Lower lobe of right lung (tissue), 2 donors: ENCODE measurements around the gene MYPOP. TPM values are rescaled to one million over a fixed set of nuclear protein-coding genes. Genes with fewer than 3 reads are reported as not detected.

Experiments used
- ATAC-seq, 2 donors: fragments of 200-7000 bp; cut with Tn5 transposase; one replicate each; pipeline ENCODE4 v1.9.1; 2020 to 2022; ENCODE audit warnings: mild to moderate bottlenecking in 2 of 2, moderate library complexity in 2 of 2
- DNase-seq: peaks from one replicate; pipeline ENCODE4 v3.0.0-alpha.2; 2020
- H3K27ac ChIP-seq: fragments of 200-600 bp; one replicate; pipeline ENCODE4 v1.8.0; 2022
- H3K27me3 ChIP-seq: fragments of 200-600 bp; one replicate; pipeline ENCODE4 v1.8.0; 2022; ENCODE audit warnings: low read depth
- H3K36me3 ChIP-seq: fragments of 200-600 bp; one replicate; pipeline ENCODE4 v1.8.0; 2022; ENCODE audit warnings: mild to moderate bottlenecking
- H3K4me1 ChIP-seq: fragments of 200-600 bp; one replicate; pipeline ENCODE4 v1.8.0; 2022
- H3K4me3 ChIP-seq: fragments of 200-600 bp; one replicate; pipeline ENCODE4 v1.8.0; 2022; ENCODE audit warnings: mild to moderate bottlenecking
- H3K9me3 ChIP-seq: fragments of 200-600 bp; one replicate; pipeline ENCODE4 v1.8.0; 2022
- intact Hi-C: fragments of 100-400 bp; cut with DNase I; formaldehyde crosslinking; loops from one replicate; pipeline ENCODE4 v1.11.0; 2022
- total RNA-seq: library from RNA; stranded (reverse); fragmentation: NEBNext Ultra II Directional; extraction: Animal tissue kit (Norgen Biotek cat#: 25700); gene quantifications from one replicate; pipeline ENCODE4 v1.2.1, GENCODE V29; 2021
- TF ChIP-seq, protein P1 (sequence below): fragments of 200-600 bp; IDR thresholded peaks from one replicate; pipeline ENCODE4 v1.8.0; 2022; ENCODE audit warnings: antibody characterized with exemption, mild to moderate bottlenecking
- donor health status: DM: no; HTN: yes; CAD: no; lungs with severe emphysema.

Gene MYPOP
- total RNA-seq, 1 donor from 2014 or later: 7.5 TPM

DNA sequence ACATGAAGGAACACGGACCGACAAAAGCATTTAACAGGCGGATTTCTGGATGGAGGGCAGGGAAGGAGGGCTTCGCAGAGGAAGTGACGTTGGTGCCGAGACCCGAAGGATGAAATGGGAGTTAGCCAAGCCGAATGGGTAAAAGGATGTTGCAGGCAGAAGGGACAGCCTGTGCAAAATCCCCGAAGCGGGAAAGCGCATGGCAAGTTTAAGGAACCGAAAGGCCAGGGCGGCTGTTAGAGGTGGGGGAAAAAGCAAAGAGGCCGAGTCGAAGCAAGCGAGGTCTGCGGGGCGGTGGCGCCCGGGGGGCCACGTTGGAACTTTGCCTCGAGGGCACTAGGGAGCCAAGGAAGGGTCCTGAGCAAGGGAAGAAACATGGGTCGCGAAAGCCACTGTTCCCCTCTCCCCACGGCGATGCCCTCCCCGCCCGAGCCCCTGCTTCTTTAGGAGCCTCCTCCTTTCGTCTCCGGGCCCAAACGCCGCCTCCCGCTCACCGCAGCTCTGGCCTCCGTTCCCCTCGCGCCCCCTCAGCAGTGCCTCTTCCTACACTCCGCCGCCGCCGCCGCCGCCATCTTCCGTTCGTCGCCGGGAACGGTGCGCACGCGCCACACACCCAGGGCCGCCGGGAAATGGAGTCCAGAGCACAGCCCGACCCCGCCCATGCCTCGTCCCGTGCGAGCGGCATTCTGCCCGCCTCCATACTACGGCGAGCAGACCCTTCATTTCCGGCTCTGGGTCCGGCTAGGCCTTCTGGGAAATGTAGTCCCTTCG is 39.7 kb downstream of the MYPOP start, which contains the start of gene SYMPK:
Gene SYMPK (minus strand): TSS at position 584 of the 771 bp plus-strand sequence. CDS start 8,652 bp downstream, outside the sequence.
- peak within 1 kb of the TSS; percentile 99 for H3K4me3 ChIP-seq

DNA sequence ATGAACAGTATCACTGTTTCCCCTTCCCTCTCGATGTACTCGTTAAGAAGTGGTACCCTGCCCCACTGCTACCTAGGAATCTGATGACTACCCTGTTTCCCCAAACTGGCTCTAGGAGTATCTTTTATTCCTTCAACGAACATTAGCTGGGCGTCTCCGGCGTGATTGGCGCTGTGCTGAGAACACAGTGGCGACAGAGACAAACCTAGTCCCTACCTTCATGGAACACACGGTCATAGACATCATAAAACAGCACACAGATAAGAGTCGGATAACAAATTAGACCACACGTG is 40.2 kb downstream of the MYPOP start:
- TF ChIP-seq, protein P1, sequence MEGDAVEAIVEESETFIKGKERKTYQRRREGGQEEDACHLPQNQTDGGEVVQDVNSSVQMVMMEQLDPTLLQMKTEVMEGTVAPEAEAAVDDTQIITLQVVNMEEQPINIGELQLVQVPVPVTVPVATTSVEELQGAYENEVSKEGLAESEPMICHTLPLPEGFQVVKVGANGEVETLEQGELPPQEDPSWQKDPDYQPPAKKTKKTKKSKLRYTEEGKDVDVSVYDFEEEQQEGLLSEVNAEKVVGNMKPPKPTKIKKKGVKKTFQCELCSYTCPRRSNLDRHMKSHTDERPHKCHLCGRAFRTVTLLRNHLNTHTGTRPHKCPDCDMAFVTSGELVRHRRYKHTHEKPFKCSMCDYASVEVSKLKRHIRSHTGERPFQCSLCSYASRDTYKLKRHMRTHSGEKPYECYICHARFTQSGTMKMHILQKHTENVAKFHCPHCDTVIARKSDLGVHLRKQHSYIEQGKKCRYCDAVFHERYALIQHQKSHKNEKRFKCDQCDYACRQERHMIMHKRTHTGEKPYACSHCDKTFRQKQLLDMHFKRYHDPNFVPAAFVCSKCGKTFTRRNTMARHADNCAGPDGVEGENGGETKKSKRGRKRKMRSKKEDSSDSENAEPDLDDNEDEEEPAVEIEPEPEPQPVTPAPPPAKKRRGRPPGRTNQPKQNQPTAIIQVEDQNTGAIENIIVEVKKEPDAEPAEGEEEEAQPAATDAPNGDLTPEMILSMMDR: no peak
- H3K27ac ChIP-seq: peak overlapping the region; percentile 88
- peaks cover 33% of the 10 kb centered on the region for H3K36me3 ChIP-seq
- H3K27me3 ChIP-seq: peaks cover 14% of the 10 kb centered on the region
- H3K9me3 ChIP-seq: no peaks in the 10 kb centered on the region
- peak overlapping the region; percentile 99 for H3K4me3 ChIP-seq
- DNase-seq: no peak
- no peak for ATAC-seq
- intact Hi-C loops: no loop called here
- peaks cover 31% of the 10 kb centered on the region for H3K4me1 ChIP-seq

More for the DNA sequence above, 39.7 kb downstream of the MYPOP start, which contains the start of gene SYMPK:
- no peaks in the 10 kb centered on the region for H3K9me3 ChIP-seq
- TF ChIP-seq, protein P1: no peak
- H3K4me1 ChIP-seq: peaks cover 31% of the 10 kb centered on the region
- DNase-seq (peak; percentile 99), ATAC-seq (peak; percentile 98 to 99)
- H3K36me3 ChIP-seq: peaks cover 33% of the 10 kb centered on the region
- H3K27me3 ChIP-seq: peaks cover 14% of the 10 kb centered on the region
- peak within 1 kb of the TSS; percentile 88 for H3K27ac ChIP-seq
- intact Hi-C loops: no loop called here

DNA sequence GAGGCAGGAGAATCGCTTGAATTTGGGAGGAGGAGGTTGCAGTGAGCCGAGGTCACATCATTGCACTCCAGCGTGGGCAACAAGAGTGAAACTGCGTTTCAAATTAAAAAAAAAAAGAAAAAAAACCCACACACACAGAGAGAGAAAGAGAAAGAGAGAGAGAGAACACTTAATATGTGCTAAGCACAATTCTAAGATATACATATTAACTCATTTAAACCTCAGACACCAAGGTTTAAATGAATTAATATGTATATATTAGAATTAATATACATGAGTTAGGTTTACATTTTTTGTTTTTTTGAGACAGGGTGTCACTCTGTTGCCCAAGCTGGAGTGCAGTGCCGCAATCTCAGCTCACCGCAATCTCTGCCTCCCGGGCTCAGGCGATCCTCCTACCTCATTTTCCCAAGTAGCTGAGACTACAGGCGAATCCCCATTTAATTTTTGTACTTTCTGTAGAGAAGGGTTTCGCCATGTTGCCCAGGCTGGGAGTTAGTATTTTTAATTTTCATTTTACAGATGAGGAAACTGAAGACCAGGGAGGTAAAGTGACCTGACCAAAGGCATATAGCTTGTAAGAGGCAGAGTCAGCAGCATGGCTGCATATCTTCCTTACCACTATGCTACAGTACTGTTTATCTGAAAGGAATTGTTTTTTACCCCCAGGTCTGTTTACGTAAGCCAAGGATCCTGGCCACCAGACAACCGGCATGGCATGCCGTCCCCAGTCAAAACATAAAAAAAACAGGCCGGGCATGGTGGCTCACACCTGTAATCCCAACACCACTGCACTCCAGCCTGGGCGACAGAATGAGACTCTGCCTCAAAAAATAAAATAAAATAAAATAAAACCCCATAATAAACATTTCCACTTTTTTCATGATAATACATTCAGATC is 41.8 kb downstream of the MYPOP start:
- H3K4me3 ChIP-seq: no peak overlapping the region

DNA sequence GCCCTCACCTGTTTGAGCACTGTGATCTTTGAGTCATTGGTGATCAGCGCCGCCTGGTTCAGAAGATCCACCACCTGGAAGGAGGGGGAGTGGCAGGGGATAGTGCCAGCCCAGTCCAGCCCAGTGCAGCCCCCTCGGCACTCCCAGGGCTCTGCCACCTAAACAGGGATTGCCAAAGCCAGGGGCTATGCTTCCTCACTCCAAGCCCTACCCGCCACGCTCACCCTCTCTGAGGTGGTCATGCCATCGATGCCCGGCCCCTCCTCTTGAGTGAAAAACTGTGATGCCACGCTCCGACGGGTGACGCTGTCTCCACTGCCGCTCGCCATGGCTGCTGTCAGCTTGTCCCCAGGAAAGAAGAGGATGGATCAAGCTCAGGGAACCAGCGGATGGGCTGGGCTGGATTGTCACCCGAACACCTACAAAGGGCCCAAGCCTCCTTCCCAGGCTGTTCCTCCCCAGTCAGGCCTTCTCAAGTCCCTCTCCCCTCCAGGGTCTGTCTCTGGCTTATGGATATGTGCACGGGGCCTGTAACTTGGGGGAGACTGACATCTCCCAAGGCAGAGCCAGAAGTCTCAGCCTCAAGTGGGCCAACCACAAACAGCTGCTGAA is 48.1 kb downstream of the MYPOP start:
- Histone ChIP-seq H3K9me3 (no peaks in the 10 kb centered on the region), H3K27me3 (no peaks in the 10 kb centered on the region), H3K36me3 (peaks cover 80% of the 10 kb centered on the region), H3K4me1 (peaks cover 11% of the 10 kb centered on the region), H3K4me3 (no peak overlapping the region), H3K27ac (no peak overlapping the region)
- no peak for DNase-seq
- TF ChIP-seq, protein P1: no peak
- intact Hi-C loops: no loop called here
- no peak for ATAC-seq

More for the DNA sequence above, 41.8 kb downstream of the MYPOP start:
- TF ChIP-seq, protein P1: no peak
- Histone ChIP-seq H3K9me3 (no peaks in the 10 kb centered on the region), H3K36me3 (peaks cover 40% of the 10 kb centered on the region), H3K27me3 (peaks cover 14% of the 10 kb centered on the region), H3K27ac (no peak overlapping the region), H3K4me1 (peaks cover 31% of the 10 kb centered on the region)
- intact Hi-C loops: no loop called here
- no peak for DNase-seq
- no peak for ATAC-seq

DNA sequence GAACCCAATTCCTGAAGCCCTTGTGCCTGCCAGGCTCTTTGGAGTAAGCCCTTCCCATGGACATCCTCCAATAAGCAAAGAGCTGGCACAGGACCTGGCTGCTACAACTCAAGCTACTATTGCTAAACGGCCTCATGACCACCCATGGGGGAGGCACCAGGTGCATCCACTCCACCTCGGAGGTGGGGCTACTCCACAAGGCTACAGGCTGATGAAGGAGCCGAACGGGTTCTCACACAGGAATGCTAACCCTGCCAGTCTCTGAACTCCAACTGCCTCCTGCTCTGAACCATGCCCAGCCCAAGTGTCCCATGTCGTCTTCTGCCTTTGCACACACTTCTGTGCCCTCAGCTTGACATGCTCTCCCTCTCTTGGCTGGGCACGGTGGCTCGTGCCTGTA is 49.4 kb downstream of the MYPOP start:
- H3K4me3 ChIP-seq: no peak overlapping the region
- intact Hi-C loops: no loop called here
- peak; percentile 96 to 97 for ATAC-seq
- H3K9me3 ChIP-seq: no peaks in the 10 kb centered on the region
- H3K27me3 ChIP-seq: no peaks in the 10 kb centered on the region
- DNase-seq: peak; percentile 91
- peak overlapping the region; percentile 39 for H3K27ac ChIP-seq
- H3K4me1 ChIP-seq: peaks cover 11% of the 10 kb centered on the region
- peaks cover 80% of the 10 kb centered on the region for H3K36me3 ChIP-seq
- TF ChIP-seq, protein P1: no peak
